ENCODE results near the gene MS4A1. TPM values are rescaled to one million over a fixed set of nuclear protein-coding genes. Genes with fewer than 3 reads are reported as not detected.

The MS4A1 gene
- total and polyA plus RNA-seq, 2 of the 8 experiments (the other 6 are each of a cell fraction or from before 2014, with no cell fraction given): not detected

GRCh38 chr11:60429272-60429671 lies 26.4 kb upstream of the MS4A1 start, which contains the start of gene MS4A5 (continued):
- TF ChIP-seq NANOG (IDR thresholded peaks at IDR 0.05; ENCODE audit: insufficient read depth, low read depth, low read length, poor library complexity, severe bottlenecking): no peak

Data from H1 (cell line).